GM18909 (cell line): ENCODE results near the gene NUDT16.

Experiments used
- ATAC-seq: cut with Tn5 transposase; IDR thresholded peaks from one replicate; pipeline ENCODE4 v1.9.1; 2021; ENCODE audit warnings: mild to moderate bottlenecking; ENCODE audit not compliant: unreplicated experiment, poor library complexity

The NUDT16 gene

GRCh38 chr3:131380821-131381444 lies 641 bp upstream of the NUDT16 start:
- peak; percentile 20 for ATAC-seq

GRCh38 chr3:131386429-131387165 lies 5.0 kb downstream of the NUDT16 start:
- ATAC-seq = no peak

GRCh38 chr3:131387796-131388489 lies 6.4 kb downstream of the NUDT16 start:
- ATAC-seq = no peak

- no peak for ATAC-seq
These were observed 6.9 kb downstream of the NUDT16 start for GRCh38 chr3:131388490-131388799.

DNA sequence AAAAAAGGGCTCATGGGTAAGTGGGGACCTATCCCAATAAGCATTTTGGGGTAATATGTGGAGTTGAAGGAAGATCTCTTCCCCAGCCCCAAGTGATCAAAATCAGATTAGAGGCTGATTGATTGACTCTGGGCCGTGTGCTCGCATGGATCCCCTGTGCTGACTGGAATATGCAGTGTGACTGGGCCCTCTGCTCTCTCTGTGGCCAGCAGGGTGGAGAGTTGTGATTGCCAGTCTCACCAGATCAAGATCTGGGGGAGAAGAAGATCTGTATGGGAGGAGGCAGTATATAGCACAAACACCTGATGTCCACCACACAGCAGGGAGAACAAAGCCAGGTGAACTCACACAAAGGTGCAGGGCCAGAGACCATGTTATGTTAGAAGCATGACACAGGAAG lies 8.8 kb downstream of the NUDT16 start:
- no peak for ATAC-seq

- no peak for ATAC-seq
These were observed 11.5 kb downstream of the NUDT16 start for GRCh38 chr3:131393051-131393450.

GRCh38 chr3:131393868-131394267 lies 12.3 kb downstream of the NUDT16 start:
- ATAC-seq = no peak

DNA sequence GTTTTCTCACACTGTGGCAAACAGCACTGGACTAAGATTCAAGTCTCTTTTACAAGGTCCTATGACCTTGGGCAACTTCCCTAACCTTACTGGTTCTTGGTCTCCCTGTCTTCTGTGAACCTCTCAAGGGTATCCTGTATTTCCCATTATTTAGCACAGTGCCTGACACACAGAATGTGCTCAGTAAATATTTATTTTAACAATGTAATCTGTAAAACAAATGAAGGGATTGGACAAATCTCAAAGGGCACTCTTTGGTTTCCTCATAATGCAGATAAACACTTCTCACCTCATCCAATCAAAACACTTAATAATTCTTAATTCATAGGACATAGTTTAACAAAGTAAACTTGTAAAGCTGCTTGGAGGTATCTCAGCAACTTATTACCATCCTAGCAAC lies 12.8 kb downstream of the NUDT16 start:
- ATAC-seq = no peak

- no peak for ATAC-seq
These were observed 14.6 kb downstream of the NUDT16 start for GRCh38 chr3:131396170-131396569.

- no peak for ATAC-seq
These were observed 16.3 kb downstream of the NUDT16 start for GRCh38 chr3:131397889-131398288.

GRCh38 chr3:131401978-131402377 lies 20.4 kb downstream of the NUDT16 start:
- no peak for ATAC-seq

DNA sequence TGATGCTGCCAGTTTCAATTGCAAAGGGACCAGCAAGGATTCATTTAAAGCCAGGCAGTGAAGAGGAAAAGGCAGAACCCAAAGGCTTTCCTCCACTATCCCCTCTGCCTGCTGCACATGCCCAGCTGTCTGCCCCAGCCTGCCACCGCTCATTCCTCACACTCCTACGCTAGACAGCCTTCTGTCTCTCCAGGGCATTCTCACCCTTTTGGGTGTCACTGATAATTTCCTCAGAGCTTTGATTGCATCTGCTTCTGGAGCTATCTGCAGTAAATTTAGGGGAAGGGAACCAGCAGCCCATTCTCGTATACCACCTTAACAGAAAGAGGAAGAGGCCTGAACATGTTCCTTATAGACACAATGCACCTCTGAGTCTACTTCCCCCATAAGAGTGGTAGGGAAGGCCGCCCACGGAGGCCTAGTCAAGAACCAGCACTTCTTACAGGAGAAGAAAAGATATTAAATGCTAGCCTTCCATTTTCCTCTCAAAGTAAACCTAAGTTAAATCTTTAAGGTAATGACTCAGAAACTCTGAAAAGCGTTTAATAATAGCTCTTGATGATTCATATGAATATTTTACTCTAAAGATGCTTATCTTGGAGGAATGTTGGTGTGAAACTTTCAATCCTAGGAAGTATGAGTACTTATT lies 20.9 kb downstream of the NUDT16 start:
- no peak for ATAC-seq

DNA sequence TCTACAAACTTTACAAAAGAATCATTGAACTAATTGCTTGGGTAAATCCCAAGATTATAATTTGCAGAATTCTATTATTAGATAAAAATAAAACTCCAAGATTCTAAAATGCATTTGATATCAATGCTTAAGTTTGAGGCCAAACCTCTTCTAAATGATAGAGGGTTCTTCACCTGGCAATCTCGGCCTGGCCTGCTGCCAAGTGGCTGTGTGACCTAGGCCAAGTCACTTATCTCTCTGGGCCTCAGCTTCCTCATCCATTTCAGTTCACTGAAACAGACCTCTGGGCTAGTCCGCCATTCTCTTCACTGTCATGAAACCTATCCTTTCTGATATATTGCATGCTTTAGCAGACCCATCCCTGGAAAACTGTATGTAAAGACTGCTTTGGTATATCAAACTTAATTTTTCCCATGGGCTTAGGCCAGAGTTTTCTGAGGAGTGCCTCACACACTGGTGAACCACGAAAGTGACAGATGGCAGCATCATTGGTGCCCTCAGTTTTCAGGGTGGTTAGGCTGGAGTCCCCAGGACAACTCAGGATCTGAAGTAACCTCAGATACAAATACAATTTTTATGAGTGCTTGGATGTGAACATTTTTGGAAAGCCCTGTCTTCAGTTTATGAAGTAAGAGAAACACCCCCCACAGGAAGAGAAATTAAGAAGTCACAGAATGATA lies 21.8 kb downstream of the NUDT16 start:
- no peak for ATAC-seq

DNA sequence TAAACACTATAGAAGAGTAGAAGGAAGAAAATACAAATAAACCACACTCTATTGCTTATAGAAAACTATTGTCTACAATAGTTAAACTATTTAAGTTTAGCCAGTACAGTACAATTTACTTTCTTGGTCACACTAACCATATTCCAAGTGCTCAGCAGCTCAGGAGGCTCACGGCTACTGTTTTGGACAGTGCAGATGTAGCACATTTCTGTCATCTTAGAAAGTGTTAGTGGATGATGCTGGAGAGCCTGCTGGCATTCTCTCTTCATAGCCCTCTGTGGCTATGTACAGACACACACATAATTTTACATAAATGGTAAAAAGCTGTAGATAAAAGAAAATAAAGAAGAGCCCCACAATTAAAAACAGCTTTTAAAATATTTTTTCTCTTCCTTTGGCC lies 23.8 kb downstream of the NUDT16 start:
- ATAC-seq = no peak

DNA sequence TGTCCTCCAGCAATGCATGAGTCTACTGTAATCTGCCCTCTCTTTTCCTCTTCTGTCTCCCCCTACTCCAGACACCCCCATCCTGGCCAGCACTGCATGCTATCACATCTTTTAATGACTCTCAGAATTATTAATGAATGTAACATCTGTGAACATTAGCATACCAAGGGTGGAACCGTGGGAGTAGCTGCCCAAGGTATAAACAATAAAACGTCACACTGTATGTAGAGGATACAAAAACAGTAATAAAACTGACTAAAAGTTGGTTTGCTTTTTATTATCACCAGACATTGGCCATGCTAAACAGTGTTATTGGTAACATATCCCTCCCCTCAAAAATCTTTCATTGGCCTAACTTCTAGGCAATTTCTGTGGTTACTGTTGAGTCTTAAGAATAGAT lies 24.7 kb downstream of the NUDT16 start:
- ATAC-seq = no peak

GRCh38 chr3:131417751-131418150 lies 36.2 kb downstream of the NUDT16 start:
- no peak for ATAC-seq

- no peak for ATAC-seq
These were observed 39.7 kb downstream of the NUDT16 start for GRCh38 chr3:131421301-131421700.

GRCh38 chr3:131421957-131422498 lies 40.5 kb downstream of the NUDT16 start:
- no peak for ATAC-seq

DNA sequence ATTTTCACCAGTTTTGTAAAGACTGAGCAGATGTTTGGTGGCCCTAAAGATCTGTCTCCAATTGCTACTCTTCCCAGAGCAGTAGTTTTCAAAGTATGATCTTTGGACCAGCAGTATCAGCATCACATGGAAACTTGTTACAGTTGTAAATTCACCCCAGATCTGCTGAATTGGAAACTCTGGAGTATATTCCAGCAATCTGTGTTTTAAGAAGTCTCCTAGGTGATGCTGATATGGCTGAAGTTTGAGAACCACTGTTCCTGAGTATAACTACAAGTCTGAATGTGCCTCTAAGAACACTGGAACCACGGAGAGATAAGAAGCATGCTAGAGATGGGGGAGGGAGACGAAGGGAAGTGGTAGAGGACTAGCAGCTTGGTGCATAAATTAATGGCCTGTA lies 45.7 kb downstream of the NUDT16 start:
- ATAC-seq = no peak

DNA sequence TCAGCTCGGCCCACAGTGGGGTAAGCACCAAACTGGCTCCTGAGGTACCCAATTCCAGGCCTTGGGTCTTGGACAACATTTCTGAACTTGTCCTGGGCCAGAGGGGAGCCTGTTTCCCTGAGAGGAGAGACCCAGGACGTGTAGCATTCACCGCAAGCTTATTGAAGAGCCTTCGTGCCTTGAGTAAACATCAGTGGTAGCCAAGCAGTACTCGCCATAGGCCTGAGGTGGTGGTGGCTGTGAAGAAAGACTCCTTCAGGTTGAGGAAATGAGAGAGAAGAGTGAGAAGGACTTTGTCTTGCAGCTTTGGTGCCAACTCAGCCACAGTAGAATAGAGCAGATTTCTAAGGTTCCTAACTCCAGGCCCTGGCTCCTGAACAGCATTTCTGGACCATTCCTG lies 50.2 kb downstream of the NUDT16 start:
- no peak for ATAC-seq
